ENCODE results near the gene DGKZ.

The DGKZ gene

DNA sequence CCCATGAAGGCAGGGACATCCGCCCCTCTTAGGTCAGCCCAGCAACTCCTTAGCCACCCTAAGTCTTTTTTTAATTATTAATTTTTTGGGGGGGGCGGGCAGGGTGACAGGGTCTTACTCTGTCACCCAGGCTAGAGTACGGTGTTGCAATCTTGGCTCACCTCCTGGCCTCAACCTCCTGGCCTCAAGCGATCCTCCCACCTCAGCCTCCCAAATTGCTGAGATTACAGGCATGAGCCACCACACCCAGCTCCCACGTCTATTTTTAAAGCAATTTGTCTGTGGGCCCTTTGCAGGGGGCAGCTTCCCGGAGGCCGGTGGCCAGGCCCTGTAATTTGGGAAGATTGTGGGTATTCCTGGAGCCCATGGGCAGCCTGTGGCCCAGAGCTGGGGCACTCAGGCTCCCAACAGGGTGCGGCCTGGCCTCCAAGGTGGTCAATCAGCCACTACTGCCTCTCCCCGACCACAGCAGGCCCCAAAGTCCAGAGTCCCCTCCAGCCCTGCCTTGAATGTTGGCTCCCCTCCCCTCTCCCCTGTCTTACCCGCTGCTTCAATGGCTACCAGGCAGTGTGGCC lies 42.6 kb upstream of the DGKZ start:
- no peak overlapping the region for H3K4me3 ChIP-seq (ENCODE audit: low read length)
- TF ChIP-seq CTCF (conservative IDR thresholded peaks at IDR 0.05; ENCODE audit: low read depth, low read length) = no peak
- no peak for DNase-seq (ENCODE audit: low read depth)

DNA sequence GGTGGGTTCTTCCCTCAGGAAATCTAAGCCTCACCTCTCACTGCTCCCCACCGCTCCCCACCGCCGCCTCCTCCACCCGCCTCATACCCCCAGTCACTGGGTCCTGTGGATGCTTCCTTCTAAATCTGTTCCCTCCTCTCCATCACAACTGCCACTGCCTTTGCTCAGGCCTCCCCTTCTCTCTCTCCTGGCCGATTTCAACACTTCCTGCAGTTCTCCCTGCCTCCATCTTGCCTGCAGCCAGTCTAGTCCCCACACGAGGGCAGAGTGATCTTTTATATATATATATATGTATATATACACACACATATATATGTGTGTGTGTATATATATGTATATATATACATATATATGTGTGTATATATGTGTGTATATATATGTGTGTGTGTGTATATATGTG lies 42.0 kb upstream of the DGKZ start:
- TF ChIP-seq CTCF (conservative IDR thresholded peaks at IDR 0.05; ENCODE audit: low read depth, low read length) = peak; percentile 23
- no peak overlapping the region for H3K4me3 ChIP-seq (ENCODE audit: low read length)
- DNase-seq (ENCODE audit: low read depth) = no peak

- DNase-seq (ENCODE audit: low read depth) = no peak
- TF ChIP-seq CTCF (conservative IDR thresholded peaks at IDR 0.05; ENCODE audit: low read depth, low read length) = no peak
- H3K4me3 ChIP-seq (ENCODE audit: low read length) = no peak overlapping the region
Measured at GRCh38 chr11:46306296-46306853, 40.9 kb upstream of the DGKZ start.

DNA sequence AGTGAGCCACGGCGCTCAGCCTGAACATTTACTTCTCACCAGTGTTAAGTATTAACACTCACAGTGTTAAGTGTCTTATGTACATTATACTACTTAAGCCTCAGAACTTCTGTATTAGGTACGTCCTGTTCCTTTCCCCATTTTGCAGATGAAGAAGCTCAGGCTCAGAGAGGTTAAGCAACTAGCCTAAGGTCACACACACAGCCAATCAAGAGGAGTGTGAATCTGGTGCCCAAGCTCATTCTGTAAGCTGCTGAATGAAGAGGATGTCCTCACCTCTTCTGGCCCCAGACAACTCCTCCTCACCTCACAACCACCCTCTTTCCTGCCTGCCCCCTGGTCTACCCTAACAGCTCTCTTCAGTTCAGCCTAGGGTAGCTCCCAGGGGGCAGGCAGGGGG lies 39.9 kb upstream of the DGKZ start:
- no peak overlapping the region for H3K4me3 ChIP-seq (ENCODE audit: low read length)
- no peak for DNase-seq (ENCODE audit: low read depth)
- no peak for TF ChIP-seq CTCF (conservative IDR thresholded peaks at IDR 0.05; ENCODE audit: low read depth, low read length)

- no peak for DNase-seq (ENCODE audit: low read depth)
- no peak for TF ChIP-seq CTCF (conservative IDR thresholded peaks at IDR 0.05; ENCODE audit: low read depth, low read length)
Measured at GRCh38 chr11:46307785-46308341, 39.4 kb upstream of the DGKZ start.

GRCh38 chr11:46308631-46309419 lies 38.4 kb upstream of the DGKZ start:
- no peak for DNase-seq (ENCODE audit: low read depth)
- TF ChIP-seq CTCF (conservative IDR thresholded peaks at IDR 0.05; ENCODE audit: low read depth, low read length) = peak; percentile 88
- H3K4me3 ChIP-seq (ENCODE audit: low read length) = no peak overlapping the region

More at GRCh38 chr11:46307785-46308341, 39.4 kb upstream of the DGKZ start:
- no peak overlapping the region for H3K4me3 ChIP-seq (ENCODE audit: low read length)
